Cerebellar nuclear complex (tissue), 1 donor: ENCODE measurements around the gene CERS5.
"Not testable (repeated sequence)": the region's sequence is repeated elsewhere in the genome, so short reads cannot be mapped to it uniquely, and the experiment has no call there.

Experiments
- DNase-seq, 2 experiments: peaks; one replicate each; lab custom pipeline; 2025; lab: John Stamatoyannopoulos, UW

The CERS5 gene

DNA sequence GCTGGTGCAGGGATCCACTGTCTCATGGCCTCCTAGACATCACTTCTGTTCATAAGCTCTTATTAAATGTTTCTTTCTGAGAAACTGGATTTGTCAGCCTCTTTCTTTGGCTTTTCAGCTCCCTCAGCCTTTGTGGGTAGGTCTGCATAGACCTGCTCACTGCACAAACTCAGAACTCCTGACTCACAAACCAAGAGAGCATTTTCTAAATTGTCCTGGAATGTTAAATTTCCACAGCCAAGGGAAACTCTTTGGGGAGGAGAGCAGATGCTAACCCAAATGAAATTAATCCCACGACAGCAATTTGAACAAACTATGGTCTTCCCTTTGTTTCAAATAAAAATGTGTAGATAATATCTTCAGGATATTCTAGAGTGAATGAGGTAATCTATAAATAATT is 19.5 kb upstream of the CERS5 start:
- no peak for DNase-seq

DNA sequence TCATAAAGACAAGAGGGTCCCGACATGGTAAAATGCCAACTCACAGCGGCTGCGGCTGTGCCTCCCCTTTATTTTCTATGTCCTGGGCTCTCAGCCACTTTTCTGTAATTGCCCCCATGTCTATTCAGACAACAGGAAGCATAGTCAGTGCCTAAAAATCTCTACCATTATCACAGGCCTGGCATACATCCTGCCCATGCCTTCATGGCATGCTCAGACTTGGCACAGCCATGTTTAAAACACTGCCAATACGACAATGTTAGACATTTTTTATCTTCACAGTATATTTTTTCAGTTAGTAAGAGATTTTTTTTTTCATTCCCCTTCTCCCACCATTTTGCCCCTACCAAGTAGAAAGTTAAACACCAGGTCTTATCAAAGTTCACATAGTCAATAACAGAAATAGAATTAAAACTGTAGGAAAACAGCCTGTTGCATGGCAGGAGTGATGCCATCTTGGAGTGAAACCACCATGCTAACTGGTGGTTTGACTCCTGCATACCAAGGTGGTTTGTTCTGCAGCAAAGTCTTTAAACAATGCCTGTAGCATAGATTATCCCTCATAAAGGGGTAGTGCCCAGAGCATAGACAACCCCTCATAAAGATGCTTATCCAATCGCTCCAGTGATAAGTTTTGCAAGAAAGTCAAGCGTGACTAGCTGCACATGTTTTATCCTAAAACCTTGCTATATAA is 18.9 kb upstream of the CERS5 start:
- no peak for DNase-seq

DNA sequence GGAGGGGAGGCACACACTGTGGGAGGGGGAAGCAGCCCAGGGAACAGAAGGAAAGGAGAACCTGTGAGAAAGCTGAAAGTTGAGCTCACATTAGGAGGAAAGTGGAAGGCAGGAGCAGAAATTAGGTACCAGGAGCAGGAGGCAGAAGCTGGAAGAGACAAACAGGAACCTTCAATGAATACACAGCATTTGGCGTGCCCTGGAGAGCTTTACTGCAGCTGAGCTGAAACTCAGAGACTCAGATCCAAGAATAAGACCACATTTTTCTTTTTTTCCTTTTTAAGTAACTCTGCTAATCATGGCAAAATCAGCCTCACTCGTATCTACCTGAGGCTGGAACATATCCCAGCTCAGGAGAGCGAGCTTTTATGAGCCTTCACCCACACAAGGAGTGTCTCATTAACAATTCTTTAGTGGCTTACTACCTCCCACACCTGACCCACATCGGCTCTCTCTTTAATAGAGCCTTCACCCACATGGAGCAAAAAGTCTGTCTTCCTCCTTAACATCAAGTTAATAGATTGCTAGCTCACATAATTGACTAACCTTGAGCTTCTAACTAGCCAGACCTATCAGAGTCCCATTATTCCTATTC is 18.2 kb upstream of the CERS5 start:
- DNase-seq: no peak

DNA sequence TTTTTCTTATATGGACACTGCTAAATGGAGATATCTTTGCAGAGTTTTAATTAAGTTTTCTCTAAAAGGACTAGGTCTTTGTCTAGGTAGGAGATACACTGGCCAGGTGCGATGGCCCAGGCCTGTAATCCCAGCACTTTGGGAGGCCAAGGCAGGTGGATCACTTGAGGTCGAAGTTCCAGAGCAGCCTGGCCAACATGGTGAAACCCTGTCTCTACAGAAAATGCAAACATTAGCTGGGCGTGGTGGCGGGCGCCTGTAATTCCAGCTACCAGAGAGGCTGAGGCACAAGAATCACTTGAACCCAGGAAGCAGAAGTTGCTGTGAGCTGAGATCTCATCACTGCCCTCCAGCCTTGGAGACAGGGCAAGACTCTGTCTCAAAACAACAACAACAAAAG is 17.1 kb upstream of the CERS5 start:
- DNase-seq: no peak

DNA sequence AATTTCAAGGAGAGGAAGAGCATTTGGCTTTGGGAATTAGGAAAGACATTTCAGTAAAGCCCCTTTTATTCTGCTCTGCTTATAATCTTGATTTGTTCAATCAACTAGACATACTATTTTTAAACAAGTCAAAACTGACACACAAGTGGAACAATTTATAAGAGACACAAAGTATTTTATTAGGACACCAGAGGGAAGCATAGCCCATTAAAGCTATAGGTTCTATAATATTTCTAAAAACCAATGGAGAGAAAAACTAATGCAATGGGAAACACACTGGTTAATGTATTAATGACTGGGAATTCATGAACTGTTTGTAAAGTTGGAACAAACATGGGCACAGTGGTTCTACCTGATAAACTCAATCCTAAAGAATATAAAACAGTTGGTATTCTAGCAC is 15.3 kb upstream of the CERS5 start:
- DNase-seq: no peak

DNA sequence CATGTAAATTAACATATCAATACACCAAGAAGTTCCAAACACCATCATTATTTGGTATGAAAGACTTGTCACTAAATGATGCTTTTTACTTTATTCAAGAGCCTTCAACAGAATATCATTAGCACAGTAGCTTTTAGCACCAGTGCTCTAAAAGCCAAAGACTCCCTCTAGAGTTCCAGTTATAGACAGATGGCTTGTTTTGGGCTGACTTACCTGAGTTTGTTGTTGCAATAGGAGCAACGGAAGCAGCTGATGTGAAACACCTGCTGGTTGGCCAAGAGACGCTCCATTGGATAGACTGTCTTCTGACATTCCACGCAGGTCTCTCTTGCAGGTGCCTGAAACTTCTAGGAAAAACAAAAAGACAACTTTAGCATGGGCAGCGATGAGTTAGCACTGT is 14.5 kb upstream of the CERS5 start:
- DNase-seq: peak in 1 of 2 experiments; percentile 21

DNA sequence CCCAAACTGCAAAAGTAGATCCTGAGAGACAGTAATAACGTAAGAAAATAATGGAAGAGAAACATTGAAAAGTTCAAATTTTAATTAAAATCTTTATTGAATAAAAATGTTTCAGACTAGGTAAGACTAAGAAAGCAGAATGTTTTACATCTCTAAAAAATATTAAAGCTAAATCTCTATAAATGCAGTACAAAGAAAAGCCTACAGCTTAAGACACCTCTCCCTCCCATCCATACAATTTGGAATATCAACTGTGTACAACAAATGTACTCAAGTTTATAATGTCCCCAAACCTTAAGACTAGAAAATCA is 8.5 kb upstream of the CERS5 start:
- DNase-seq: no peak

DNA sequence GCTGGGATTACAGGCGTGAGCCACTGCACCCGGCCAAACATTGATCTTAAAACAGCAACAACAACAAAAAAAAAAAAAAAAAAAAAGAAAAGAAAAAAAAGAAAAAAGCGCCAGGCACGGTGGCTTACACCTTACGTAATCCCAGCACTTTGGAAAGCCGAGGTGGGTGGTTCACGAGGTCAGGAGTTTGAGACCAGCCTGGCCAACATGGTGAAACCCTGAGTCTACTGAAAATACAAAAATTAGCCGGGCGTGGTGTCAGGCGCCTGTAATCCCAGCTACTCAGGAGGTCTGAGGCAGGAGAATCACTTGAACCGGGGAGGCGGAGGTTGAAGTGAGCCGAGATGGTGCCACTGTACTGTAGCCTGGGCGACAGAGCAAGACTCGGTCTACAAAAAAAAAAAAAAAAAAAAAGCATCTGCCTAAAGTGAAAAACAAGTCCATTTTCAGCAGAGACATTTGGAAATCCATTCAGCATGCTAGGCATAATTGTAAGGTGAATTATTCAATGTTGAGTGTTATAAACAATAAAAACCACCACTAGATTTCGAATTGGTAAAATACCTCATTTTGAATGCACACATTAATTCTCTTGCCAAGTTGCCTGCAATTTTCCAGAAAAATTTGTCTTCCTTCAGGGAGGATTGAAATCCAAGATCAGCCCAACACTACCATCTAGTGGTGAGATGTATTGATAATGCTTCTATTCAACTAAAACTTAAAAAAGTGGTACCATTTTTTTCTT is 8.0 kb upstream of the CERS5 start:
- DNase-seq: peak in 1 of 2 experiments; percentile 63

DNA sequence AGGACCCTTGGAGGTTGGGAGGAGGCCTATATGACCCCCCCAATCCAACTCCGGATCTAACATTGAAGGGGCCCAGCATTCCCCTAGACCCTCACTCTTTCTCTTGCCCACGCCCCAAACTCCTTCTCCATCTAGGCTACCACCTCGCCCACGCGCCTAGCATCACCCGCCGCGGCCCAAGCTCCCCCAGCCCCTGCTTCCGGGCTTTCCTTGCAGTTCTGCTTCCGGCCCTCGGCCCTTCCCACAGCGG is 445 bp downstream of the CERS5 start:
- DNase-seq: no peak

DNA sequence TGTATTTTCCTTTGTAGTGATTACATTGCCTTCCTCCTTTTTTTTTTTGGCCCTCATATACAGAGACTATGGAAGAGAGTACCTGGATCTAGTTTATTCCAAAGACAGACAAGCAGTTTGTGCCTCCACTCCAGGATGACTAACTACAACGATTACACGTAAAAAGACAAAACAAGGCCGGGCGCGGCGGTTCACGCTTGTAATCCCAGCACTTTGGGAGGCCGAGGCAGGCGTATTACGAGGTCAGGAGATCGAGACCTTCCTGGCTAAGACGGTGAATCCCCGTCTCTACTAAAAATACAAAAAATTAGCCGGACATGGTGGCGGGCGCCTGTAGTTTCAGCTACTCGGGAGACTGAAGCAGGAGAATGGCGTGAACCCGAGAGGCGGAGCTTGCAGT is 2.2 kb downstream of the CERS5 start:
- DNase-seq: no peak

DNA sequence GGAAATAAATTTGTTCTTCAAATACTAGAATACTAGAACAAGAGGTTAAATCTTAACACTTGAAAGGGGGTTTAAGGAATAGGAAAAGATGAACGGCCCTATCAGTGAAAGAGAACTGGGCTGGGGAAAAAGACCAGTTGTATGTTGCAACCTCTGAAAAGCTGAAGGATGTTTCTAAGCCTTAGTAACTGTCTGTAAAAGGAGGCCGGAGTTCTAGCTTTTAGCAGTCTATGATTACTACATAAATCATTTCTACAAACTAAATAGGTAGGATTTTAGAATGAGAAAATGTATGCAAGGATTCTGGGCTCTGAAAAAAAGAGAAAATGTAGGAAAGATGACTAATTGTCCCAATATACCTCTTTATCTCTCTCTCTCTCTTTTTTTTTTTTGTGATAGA is 4.9 kb downstream of the CERS5 start:
- DNase-seq: no peak

DNA sequence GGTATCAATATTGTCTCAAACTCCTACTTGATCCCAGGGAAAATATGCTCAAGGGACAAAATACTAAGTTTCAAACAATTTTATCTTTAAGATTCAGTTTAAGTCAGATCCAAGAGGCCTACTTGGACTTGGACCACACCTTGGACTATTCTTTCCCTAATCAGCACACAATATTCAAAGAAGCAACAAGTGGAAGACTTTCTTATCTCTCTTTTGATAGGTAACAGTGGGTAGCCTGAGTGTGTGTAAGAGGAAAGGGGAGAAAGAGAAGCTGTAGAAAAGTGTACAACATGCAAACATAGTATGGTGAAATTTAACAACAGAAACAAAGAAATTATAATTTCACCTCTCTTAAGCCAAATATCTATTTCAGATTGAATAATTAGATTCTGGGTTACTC is 6.5 kb downstream of the CERS5 start:
- no peak for DNase-seq

DNA sequence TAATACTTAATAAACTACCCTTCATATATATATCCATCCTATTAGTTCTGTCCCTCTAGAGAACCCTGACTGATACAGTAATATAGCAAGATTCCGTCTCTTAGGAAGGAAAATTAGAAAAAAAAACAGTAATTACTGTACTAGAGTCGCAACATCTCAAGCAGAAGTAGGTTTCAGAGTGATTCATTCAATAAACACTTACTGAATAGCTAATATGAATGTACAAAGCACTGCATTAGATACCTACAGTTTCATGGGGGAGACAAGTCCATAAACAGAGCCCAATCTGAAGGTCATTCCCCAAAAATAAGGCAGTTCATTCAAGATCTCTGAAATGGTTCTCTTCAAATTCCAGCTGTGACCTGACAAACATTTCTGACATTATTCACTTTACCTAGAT is 9.9 kb downstream of the CERS5 start:
- DNase-seq: no peak

DNA sequence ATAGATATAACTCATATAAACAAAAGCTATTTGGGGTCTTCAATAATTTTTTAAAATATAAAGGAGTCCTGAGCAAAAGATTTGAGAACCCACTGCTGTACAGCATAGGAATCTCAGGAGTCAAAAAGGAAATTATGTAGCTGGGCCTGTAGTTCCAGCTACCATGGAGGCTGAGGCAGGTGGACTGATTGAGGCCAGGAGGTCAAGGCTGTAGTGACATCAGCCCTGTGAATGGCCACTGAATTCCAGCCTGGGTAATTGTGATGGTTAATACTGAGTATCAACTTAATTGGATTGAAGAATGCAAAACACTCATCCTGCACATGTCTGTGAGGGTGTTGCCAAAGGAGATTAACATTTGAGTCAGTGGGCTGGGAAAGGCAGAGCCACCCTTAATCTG is 10.5 kb downstream of the CERS5 start:
- no peak for DNase-seq

DNA sequence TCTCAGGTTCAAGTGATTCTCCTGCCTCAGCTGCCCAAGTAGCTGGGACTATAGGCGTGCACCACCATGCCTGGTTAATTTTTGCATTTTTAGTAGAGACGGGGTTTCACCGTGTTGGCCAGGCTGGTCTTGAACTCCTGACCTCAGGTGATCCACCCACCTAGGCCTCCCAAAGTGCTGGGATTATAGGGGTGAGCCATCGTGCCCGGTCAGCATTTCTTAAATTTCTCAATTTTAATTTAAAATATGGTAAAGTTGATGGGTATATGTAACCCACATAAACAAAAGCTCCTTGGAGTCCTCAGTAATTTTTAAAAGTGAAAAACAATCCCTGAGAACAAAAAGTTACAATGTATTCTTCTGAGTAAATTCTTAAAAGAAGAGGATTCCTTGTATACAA is 12.2 kb downstream of the CERS5 start:
- DNase-seq: not testable (repeated sequence)

DNA sequence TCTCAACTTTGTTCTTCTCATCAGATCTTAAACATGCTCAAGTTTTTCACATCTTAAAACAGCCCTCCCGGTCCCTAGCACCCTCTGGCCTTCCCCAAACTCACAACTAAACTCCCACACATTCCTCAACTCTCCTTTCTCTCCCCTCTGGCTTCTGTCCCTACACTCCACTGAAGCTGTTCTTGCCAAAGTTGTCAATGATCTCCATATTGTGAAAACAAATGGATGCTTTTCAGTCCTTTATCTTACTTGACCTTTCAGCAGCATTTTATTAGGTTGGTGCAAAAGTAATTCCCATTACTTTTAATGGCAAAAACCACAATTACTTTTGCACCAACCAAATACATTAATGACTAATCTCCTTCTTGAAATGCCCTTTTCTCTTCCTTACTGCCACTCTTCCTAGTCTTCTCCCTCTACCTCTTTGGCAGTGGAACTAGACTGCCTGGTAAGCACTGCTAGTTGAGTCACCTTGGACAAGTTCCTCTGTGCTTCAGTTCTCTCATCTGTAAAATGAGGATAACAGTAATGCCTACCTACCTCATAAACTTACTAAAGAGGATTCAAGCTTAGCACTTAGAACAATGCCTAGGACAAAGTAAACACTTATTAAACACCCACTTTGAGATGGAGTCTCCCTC is 16.0 kb downstream of the CERS5 start:
- no peak for DNase-seq

DNA sequence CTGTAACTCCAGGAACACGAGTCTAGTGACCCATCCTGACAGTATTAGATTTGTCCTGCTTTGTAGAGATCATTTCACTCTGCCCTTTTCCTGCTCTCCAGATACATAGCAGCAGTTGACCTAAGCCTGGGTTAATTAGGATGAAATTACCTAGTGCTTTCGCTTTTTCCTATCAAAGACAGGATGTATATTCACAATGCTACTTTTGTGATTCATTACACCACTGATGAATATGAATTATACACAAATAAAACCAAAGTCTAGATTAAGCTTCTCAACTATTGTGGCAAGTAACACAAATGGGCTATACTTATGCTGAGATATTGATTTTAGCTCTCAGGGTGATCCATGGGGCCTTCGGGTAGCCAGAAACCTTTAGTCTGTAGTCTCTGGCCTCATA is 17.9 kb downstream of the CERS5 start:
- no peak for DNase-seq

DNA sequence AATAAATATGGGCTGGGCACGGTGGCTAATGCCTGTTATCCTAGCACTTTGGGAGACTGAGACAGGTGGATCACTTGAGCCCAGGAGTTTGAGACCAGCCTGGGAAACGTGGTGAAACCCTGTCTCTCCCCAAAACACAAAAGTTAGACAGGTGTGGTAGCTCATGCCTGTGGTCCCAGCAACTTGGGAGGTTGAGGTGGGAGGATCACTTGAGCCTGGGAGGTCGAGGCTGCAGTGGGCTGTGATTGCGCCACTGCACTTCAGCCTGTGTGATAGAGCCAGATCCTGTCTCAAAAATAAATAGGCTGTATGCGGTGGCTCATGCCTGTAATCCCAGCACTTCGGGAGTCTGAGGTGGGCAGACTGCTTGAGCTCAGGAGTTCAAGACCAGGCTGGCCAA is 19.2 kb downstream of the CERS5 start:
- DNase-seq: not testable (repeated sequence)

DNA sequence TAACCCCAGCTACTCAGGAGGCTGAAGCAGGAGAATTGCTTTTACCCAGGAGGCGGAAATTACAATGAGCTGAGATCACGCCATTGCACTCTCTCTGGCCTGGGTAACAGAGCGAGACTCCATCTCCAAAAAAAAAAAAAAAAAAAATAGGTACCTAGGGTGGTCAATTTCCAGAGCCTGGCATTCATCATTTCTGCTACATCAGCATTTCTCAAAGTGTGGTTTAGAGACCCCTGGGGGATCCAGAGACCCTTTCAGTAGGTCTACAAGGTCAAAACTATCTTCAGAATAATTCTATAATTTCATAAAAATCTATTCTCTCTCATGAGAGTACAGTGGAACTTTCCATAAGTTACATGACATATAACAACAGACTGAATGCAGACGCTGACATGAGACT is 19.9 kb downstream of the CERS5 start:
- no peak for DNase-seq

DNA sequence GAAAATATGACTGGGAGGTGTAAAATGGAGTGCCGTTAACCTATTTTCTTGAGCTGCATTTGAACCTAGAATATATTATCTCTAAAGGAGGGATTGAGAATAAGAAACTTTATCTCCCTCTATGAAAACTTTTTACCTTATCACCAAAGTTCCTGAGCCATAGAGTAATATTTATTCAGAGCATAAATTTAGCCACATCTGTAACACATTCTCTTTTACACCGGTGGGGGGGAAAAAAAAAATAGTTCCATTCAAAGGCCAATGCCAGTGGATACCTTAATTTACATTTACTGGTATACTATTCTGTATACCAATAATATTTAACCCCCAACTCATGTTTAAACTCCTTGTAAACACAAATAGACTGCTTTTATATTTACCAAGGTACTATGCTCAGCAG is 21.7 kb downstream of the CERS5 start:
- no peak for DNase-seq

DNA sequence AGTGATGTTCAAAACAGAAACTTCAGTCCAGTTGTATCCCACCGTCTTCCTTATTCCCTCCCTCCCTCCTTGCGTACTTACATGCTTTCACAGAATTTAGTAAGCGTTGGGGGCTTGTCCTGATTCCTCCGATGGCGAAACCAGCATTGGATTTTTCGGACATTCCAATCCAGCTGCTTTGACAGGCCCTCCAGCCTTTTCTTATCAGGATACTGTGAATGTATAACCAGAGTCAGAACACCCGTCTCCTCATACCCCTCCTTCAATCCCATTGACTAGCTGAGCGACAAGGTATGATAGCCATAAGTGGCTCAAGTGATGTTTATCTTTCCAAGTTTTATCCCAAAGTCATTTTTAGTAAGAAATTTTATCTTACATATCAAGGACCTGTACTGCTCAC is 24.2 kb downstream of the CERS5 start:
- no peak for DNase-seq

DNA sequence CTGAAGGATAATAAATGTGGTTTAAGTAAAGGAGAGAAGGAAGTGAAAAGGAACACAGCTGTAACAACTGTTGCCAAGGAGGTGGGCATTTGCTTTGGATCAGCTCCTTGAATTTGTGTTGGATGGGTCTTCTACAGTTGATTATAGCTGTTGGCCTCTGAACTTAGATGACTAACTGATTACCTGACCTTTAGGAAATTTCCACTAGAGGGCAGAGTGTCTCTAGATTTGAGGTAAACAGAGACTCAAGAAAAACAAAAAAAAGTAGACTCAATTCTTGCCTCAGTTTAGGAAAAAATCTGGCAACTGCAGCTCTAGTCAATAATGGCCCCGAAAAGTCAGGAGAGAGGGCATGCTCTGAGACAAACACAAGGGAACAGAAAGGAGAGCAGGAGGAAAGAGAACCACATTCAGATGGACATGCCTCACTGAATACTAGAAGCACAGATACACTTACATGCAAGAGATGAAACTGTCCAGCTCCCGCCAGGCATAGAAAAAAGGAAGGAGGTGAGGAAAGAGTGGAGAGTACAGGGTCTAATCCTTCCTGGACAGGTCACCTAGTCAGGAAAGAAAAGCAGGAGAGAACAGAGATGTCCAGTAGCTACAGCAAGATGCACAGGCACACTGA is 34.5 kb downstream of the CERS5 start:
- peak in 1 of 2 experiments; percentile 21 for DNase-seq

DNA sequence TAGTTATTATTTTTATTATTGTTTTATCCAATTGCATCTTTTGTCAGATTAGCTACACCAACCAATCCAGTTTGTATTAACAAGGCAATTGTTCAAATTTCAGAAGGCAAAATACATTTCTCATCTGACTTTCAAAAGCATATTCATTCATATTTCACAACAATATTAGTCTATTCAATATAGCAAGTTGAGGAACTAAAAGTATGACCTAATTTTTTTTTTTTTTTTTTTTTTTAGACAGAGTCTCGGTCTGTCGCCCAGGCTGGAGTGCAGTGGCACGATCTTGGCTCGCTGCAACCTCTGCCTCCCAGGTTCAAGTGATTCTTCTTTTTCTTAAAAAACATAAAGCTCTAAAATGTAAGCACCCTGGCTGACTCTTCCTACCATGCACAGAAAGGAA is 37.9 kb downstream of the CERS5 start:
- DNase-seq: no peak
